NCI-H446 treated with DMSO at 0.1 percent for 48 hours (cell line): ENCODE measurements around the gene SHISA7.
"Not testable (repeated sequence)": the region's sequence is repeated elsewhere in the genome, so short reads cannot be mapped to it uniquely, and the experiment has no call there.

ENCODE experiments used
- DNase-seq: peaks from one replicate; lab custom pipeline; 2025; lab: John Stamatoyannopoulos, UW

The SHISA7 gene

DNA sequence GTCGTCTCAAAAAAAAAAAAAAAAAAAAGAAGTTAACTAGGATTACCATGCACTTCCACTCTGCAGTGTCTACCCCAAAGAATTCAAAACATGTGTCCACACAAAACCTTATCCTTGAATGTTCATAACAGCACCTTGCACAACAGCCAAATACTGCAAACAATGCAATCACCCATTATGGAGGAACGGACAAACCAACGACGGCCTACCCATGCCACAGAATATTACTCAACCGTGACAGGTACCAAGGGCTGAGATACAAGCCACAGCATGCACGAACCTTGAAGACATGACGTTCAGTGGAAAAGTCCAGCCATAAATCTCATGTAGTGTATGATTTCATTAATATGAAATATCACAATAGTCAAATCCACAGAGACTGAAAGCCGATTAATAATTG is 3.0 kb upstream of the SHISA7 start:
- DNase-seq: no peak

DNA sequence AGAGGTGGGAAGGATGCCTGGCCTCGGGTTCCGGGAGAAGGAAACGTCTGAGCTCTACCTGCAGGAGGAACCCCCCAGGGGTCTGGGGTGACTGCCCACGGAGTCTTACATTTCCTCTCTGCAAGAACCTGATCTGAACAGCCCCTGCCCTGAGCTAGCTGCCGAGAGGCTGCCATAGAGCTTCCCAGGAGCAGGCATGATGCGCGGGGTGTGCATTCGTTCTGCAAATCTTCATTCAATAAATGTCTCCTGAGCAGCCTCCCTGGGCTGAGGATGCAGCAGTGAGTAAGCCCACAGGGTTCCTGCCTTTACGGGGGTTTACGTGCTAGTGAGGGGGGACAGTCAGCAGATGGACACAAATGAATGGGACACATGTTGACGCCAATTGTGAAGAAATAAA is 1.5 kb upstream of the SHISA7 start:
- DNase-seq: no peak

DNA sequence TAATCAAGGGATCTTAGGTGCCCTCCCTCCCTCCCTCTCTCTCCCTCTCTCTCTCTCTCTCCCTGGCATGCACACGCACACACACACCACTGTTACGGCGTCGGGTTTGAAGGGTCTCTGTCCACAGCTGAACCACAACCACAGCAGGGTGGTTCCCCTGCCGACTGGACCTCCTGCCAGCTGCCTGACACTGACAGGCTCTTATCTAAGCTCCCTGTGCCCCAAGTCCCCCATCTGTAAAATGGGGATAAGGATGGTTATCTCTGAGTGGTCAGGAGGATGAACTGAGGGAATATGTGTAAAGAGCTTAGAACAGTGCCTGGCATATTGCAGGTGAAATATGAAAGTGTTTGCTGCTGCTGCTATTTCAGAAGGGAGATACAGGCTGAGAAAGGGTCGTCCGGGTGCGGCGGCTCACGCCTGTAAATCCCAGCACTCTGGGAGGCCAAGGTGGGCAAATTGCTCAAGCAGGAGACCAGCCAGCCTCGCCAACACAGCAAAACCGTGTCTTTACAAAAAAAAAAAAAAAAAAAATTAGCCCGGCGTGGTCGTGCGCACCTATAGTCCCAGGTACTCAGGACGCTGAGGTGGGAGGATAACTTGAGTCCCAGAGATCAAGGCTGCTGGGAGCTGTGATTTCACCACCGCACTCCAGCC is 852 bp upstream of the SHISA7 start:
- no peak for DNase-seq

DNA sequence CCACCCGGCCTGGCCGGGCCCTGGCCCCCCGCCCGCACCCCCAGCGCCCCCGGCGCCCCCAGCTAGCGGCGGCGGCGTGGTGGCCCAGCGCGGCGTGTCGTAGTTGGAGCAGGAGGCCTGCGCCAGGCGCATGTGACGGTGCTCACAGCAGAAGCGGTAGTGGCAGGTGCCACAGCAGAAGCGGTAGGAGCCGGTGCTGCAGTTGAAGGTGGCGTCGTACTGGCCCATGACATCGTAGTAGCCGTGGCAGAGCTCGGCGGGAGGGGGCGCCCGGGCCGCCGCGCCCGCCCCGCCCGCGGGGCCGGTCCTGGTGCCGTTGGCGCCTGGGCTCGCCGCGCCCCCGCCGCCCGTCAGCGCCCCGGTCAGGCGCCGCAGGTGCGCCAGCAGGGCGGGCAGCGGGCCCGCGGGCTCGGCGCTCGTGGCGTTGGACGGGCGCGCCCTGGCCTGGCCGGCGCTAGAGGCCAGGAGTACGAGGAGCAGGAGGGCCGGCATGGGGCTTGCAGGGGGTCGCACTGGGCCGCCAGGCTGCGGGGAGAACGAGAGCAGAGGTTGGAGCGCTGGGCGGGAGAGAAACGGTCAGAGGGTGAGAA is 633 bp downstream of the SHISA7 start:
- DNase-seq: no peak

DNA sequence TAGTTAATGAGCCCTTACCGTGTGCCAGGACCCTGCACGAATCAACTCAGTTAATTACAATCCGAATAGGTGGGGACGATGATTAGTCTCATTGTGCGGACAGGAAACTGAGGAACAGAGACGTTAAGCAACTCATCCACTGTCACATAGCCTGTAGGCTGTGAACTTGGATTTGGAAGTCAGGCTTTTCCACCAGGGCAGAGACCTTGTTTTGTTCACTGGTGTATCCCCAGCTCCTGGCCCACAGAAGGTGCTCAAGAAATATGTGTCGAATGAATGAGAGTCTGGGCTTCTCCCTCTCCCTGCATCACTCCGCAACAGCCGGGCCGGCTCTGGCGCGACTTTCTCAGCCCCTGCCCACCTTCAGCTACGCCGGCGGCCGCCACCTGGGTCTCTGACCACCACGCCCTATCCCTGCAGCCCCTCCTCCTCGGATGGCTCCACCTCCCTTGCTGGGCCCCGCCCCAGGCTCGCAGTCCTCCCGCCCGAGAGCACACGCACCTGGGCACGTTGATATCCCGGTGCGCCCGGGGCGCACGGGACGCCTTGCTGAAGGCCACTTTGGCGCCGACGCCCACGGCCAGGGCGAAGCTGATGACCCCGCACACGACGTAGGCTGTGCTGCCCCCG is 1.3 kb downstream of the SHISA7 start:
- DNase-seq: no peak

DNA sequence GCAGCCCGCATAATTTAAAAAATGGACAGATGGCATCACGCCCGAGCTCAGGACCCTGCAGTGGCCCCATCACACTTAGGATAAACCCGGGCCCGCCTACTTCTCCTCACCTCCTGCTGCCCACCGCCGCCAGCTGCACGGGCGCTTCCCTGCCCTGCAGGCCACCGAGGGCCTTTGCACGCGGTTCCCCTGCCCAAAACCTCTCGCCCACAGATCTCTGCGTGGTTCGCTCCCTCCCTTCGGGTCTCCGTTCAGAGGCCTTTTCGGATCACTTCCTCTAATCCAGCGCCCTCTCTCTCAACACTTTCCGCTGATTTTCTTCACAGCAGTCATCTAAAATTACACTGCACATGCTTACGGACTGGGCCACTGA is 1.8 kb downstream of the SHISA7 start:
- DNase-seq: no peak

DNA sequence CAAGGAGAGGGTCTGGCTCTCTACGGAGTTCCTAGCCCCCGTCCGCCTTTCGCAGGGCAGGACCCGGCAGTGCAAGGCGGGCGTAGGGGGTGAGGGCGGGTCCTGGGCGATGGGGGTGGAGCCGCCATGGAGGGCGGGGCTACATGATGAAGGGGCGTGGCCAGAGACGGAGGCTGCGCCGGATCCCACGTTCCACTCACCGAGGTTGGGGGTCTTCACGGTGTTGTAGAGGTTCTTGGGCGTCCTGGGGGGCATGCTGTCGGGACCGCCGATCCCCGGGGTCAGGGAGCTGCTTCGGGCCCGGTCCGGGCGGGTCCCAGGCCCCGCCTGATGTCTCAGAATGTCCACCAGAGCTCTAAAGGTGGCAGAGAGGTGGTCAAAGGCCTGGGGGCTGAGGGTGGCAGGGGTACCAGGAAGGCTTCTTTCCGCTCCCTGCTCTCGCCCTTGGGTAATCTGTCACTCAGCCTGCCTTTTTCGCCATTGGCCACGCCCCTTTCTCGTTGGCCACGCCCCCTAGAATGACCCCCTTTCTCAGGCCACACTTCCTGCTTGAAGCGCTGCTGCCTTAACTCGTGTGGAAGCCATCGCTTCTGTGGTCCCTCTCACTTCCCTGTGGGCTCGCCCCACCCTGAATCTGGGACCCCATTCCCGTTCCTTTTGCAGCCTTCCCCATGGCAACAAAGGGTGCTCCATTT is 2.5 kb downstream of the SHISA7 start:
- no peak for DNase-seq

DNA sequence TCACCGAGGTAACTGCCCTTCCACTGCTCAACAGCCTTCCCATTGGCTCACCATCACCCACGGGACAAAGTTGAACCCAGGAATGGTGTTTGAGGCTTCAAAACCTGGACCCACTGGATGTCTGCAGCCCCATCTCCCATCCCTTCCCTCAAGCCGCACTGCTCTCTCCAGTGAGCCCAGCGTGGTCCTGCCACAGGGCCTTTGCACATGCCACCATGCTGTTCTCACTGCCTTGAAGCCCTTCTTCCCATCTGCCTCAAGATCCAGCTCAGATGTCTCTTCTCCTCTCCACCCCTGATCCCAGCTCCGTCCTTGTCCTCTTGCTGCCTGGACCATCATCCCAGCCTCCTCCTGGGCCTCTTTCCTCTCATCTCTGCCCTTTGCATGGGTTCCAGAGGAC is 4.0 kb downstream of the SHISA7 start:
- DNase-seq: no peak

DNA sequence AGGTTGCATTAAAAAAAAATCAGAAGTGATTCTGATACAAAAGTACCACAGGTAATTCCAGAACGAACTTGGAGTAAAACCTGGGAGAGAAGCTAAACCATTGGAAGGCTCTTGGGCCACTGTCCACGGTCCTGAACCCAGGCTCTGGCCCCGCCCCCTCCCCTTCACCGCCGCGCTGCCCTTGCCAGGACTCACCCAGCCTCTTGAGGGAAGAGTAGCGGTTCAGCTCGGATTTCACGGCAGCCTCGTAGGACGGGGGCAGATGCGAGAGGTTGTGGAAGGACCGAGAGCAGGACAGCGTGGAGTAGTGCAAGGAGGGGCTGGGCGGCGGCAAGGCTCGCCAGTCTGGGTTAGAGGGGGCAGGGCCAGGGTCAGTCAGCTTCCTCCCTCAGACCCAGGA is 5.7 kb downstream of the SHISA7 start:
- DNase-seq: no peak

DNA sequence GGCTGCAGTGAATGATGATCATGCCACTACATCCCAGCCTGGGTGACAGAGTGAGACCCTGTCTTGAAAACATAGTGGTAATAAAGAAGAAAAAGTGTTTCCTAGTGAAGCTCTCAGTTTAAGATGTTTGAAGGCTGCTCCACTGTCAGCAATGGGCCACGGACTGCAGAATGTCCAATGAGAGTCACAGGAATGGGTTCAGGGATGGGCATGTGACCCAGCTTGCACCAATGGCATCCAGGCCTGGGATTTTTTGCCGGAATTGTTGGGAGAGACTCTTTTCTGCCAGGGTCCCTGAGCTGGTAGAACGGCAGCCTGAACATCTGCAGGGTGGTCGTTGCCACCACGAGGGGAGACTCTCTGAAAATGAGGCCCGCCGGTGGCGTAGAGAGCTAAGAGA is 6.3 kb downstream of the SHISA7 start:
- no peak for DNase-seq

DNA sequence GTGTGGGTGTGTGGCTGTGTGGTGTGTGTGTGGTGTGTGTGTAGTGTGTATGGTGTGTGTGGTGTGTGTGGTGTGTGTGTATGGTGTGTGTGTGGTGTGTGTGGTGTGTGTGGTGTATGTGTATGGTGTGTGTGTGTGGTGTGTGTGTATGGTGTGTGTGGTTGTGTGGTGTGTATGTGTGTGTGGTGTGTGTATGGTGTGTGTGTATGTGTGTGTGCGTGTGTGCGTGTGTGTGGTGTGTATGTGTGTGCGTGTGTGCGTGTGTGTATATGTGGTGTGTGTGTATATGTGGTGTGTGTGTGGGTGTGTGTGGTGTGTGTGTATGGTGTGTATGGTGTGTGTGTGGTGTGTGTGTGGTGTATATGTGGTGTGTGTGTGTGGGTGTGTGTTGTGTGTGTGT is 8.1 kb downstream of the SHISA7 start:
- no peak for DNase-seq

DNA sequence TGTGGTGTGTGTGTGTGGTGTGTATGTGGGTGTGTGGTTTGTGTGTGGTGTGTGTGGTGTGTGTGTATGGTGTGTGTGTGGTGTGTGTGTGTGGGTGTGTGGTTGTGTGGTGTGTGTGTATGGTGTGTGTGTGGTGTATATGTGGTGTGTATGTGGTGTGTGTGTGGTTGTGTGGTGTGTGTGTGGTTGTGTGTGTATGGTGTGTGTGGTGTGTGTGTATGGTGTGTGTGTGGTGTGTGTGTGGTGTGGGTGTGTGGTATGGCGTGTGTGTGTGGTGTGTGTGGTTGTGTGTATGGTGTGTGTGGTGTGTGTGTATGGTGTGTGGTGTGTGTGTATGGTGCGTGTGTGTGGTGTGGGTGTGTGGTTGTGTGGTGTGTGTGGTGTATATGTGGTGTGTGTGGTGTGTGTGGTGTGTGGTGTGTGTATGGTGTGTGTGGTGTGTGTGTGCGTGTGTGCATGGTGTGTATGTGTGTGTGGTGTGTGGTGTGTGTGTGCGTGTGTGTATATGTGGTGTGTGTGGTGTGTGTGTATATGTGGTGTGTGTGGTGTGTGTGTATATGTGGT is 8.7 kb downstream of the SHISA7 start:
- DNase-seq: no peak

DNA sequence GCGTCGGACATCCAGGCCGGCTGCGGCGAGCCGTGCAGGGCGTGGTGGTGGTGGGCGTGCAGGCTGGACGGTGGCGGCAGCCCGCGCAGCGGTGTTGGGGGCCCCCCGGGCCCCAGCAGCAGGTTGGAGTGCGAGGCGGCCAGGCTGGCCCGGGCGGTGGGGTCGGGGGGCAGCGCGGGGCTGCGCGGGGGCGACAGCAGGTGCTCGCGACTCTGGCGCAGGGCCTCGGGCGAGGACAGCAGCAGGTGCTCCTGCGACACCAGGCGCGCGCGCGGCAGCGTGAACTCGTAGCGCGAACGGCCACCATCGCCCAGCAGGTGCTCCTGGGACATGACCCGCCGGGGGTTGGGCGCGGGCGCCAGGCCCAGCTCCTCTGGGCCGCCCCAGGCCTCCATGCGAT is 9.8 kb downstream of the SHISA7 start:
- DNase-seq: no peak

DNA sequence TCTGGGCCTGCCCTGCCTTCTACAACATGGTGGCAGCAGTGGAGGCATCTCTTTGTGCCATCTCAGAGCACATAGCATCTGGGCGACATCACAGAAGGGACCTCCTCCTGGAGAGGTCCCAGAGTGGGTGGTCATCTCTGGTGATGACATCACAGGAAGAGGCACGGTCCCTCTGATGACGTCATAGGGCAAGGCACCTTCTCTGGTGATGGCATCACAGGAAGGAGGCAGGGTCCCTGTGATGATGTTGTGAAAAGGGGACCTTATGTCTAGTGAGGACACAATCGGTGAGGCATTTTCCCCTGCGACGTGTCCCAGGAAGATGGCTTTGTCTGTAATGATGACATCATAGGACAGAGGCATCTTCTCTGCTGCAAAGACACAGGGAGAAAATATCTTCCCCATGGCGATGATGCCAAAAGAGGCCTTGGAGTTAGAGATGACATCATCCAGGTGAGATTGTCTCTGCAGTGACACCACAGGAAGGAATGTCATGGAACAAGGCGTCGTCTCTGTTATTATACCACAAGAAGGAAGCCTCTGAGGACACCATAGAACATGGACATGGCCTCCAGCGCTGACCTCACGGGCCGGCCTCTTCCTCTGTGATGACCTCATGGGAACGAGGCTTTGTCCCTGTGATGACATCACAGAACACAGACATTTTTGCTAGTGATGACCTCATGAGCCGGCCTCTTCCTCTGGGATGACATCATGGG is 10.7 kb downstream of the SHISA7 start:
- no peak for DNase-seq

DNA sequence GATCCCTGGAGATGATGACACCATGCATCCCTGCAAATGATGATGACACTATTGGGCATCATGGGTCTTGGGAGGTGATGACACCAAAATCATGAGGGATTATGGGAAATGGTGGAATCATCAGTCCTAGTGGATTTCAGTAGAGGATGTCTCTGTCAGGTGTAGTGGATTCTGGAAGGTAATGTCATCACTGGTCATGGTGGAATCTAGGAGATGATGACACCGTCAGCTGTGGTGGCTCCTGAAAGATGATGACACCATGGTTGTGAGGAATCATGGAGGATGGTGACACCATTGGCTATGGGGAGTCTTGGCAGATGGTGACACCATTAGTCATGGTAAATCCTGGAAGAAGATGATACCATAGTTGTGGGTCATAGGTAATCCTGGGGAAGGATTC is 11.9 kb downstream of the SHISA7 start:
- no peak for DNase-seq

DNA sequence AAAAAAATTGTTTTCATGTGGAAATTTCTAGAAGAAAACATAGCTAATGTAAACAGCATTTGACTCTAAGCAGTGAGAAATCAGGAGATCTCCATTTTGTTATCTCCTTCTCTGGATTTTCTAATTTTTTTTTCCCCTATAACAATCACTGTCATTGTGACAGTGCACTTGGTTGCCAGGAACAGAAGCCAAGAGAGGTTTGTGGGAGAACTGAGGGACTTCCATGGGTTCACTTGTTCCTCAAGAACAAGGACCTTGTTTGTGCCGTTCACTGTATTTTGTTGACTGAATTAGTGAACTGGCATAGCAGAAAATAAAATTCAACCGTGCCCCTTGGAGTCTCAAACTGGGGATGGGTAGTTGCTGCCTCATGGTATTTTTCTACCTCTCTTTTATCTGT is 17.1 kb downstream of the SHISA7 start:
- no peak for DNase-seq

DNA sequence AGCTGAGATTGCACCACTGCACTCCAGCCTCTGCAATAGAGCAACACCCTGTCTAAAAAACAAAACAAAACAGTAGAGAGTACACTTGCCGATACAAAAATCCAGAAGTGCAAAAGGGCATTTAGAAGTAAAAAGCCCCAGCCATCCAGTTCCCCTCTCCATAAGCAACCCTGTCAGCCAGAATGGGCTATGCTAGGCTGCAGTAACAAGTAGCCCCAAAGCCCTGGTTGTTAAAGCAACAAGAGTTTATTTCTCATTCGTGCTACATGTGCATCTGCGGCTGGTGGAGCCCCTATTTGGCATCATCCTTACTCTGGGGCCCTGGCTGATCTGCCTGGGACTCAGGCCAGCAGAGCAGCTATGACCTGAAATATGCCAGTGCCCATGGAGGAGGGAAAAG is 18.6 kb downstream of the SHISA7 start:
- DNase-seq: no peak

DNA sequence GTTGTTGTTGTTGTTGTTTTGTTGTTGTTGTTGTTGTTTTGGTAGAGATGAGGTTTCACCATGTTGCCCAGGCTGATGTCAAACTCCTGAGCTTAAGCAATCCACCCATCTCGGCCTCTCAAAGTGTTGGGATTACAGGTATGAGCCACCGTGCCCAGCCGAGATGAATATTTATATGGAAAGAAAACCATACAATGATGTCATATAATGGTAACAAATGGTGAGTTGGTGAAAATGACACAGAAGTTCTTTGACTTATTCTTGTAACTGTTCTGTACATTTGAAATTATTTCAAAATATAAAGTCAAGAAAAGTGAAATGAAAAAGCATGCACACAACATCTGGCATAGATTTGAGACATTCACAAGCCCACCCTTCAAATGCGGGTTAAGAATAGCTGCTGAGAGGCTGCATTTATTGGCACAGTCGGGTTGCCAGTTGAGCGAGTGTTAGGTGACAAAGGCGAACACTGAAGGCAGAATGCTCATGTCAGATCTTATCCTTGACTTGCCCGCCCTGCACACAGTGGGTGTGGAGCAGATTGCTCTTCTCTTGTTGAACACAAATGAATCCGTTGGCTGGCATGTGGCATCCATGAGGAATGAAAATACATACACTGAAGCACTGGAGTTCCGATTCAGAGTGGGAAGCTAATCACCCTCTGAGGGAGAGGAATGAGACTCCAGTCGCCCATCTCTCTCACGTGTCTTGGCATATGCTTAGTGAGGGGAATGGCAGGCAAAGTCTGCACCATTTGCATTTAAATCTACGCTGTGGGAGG is 19.7 kb downstream of the SHISA7 start:
- no peak for DNase-seq

DNA sequence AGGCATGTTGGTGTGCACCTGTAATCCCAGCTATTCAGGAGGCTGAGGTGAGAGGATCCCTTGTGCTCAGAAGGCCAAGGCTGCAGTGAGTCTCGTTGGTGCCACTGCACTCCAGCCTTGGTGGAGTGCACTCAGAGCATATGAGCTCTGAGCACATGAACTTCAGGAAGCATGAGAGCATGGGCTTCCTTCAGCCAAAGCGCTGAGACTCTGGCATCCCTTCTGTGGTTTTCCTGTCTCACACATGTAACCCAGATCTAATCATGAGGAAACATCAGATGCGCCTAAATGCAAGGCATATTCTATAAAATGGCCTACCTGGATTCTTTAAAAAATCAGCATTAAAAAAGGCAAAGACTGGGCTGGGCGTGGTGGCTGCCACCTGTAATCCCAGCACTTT is 21.8 kb downstream of the SHISA7 start:
- not testable (repeated sequence) for DNase-seq

DNA sequence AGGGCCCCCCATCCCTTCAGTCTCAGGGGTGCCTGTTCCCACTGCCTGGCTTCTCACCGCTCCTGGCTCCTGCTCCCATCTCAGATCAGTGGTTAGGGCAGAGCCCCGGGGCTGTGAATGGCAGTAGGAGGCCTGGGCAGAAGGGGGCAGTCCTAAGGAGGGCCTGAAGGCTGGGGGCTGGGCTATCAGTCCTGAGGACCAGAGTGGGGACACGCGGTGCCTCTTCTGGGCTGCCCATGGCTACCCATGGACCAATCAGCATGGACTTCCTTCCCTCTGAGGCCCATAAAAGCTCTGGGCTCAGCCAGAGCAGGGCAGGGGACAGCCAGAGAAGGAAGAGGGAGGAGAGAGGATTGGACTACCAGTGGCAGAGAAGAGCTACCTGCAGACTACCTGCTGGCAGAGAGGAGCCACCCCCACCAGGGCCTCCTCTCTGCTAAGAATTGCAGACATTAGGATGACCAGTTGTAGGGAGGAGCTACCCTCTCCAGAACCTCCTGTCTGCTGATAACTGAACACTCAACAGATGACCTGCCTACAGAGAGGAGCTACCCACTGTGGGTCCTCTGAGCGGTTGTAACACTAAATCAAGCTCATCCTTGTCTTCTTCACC is 23.4 kb downstream of the SHISA7 start:
- DNase-seq: no peak

DNA sequence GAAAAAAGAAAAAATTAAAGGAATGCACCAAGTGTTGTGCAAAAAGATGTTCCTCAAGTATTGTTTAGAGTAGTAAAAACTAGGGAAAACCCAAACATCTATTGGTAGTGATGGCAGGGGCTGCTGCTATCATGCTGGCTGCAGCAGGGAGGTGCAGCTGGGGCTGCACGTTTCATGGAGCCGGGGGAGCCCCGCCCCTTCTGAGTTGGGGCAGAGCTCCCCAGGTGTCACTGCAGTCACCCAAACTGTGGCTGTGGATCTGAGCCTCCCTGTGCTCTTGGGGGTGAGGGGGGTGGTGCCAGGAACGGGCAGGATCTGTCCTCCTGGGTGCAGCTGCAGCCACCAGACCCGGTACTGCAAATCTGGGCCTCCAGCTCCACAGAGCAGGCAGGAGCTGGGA is 24.0 kb downstream of the SHISA7 start:
- DNase-seq: no peak
